GM21717 (cell line): Measurements from ENCODE around the gene MRPS22.
"Not testable (repeated sequence)": the region's sequence is repeated elsewhere in the genome, so short reads cannot be mapped to it uniquely, and the experiment has no call there.

Experiments
- ATAC-seq: cut with Tn5 transposase; IDR thresholded peaks from one replicate; pipeline ENCODE4 v1.9.1; 2021; ENCODE audit warnings: mild to moderate bottlenecking, moderate library complexity; ENCODE audit not compliant: unreplicated experiment

Gene MRPS22

DNA sequence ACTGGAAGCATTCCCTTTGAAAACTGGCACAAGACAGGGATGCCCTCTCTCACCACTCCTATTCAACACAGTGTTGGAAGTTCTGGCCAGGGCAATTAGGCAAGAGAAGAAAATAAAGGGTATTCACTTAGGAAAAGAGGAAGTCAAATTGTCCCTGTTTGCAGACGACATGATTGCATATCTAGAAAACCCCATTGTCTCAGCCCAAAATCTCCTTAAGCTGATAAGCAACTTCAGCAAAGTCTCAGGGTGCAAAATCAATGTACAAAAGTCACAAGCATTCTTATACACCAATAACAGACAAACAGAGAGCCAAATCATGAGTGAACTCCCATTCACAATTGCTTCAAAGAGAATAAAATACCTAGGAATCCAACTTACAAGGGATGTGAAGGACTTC is 9.1 kb upstream of the MRPS22 start:
- not testable (repeated sequence) for ATAC-seq

DNA sequence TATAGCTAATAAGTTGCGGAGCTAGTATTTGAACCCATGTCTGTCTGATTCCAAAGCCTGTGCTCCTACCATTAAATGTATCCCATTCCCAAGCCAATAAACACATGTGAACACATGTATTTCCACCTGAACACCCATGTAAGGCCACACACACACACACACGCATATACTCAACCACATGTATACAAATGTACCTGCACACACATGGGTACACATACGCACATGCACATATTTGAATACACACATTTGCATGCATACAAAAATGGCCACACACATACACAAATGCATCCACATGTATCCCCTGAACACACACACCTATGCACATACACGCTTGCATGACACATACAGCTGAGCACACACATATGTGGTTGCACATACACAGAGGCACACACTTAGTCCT is 5.4 kb upstream of the MRPS22 start:
- ATAC-seq, result no peak

DNA sequence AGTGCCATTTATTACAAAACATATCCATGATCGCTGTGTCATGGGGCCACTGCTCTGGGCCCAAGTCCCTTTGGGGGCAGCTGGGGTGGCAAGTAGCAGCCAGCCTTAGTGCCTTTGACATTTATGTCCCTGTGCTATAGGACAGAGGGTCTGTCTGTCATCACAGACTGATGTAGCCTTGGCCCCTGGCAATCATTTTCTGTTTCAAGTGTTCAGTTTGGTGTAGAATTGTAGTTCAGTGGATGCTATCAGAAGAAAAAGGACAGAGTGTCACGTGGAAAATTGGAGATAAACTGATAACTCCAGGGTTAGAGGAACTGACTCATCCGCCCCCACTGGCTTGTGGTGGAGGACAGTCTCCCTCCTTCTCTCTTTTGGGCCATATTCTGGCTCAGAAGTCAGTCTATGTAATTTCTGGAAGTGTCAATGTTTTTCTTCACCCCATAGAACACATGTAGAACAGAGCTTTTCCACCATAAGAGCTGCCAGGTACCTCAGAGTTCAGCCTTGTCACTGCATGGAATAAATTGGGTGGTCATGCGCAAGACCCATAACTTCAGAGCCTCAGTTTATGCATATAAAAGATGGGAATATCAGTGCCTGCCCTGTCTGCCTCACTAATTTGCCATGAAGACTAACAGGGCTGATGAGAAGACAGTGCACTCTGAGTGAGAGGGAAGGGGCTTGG is 4.5 kb upstream of the MRPS22 start:
- ATAC-seq, result no peak

DNA sequence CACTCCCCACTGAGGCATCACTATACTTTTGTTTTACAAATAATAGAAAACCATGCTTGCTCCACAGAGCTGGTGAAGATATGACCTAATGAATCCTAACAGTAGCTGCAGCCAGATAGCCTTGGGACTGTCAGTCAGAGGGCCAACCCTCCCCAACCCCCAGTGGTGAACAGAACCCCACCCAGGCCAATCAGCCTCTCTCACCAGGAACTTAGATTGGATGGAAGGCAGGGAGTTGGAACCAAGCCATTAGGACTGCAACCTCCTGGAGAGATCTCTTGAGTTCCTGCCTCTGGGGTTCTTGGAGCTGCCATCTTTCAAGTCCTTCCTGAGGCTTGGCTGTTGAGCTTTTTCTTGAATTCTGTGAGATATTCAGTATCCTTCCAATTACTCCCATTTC is 3.0 kb upstream of the MRPS22 start:
- ATAC-seq, result no peak

DNA sequence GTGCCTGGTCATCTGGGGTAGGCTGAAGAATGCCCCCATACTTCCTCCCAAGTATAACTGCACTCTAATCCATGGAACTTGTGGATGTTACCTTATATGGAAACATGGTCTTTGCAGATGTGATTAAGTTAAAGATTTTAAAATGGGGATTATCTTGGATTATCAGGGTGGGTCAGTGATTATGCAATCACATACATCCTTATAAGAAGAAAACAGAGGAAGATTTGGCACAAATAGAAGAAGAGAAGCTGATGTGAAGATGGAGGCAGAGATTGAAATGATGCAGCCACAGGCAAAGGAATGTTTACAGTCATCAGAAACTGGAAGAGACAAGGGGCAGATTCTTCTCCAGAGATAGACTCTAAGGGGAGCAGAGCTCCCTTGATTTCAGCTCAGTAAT is 1.8 kb upstream of the MRPS22 start:
- ATAC-seq, result no peak

DNA sequence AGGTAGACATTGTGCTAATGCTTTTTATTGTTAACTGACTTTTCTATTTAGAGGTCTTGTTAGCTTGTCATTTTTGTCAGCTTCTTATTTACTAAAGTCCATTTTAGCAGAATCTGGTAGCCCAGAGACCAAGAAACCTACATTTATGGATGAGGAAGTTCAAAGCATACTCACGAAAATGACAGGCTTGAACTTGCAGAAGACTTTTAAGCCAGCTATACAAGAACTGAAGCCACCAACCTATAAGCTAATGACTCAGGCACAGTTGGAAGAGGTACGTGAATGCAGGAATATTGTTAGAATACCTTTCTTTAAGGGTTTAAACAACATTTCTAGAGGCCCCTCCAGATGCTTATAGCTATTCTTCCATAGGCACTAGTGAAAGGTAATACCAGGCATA is 3.0 kb downstream of the MRPS22 start:
- no peak for ATAC-seq

DNA sequence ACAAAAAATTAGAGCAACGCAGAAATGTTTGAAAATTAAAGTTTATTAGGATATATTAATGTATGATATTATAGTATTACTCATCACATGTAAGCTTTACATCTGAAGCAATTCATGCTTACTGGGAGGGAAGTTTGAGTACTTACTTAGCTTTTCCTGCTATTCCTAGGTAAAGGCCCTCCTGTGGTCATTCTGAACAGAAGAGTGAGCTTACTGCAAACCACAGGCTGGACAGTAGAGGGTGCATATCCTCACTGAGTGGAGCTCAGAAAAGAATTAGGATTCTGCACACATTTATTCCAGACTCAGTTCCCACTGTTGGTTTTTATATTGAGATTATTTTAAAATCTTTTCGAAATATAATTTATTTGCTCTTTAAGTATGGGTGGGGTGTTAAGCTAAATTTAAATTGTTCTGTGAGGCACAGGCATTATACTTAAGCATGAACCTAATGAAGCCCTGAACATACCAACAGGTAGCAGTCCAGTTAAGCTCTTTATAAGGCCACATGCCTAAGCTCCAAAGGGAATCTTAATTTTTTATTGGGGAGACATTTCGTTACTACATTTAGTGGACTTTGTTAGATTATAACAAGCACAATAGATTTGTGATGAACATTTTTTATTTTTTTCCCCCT is 10.2 kb downstream of the MRPS22 start:
- ATAC-seq, result no peak

DNA sequence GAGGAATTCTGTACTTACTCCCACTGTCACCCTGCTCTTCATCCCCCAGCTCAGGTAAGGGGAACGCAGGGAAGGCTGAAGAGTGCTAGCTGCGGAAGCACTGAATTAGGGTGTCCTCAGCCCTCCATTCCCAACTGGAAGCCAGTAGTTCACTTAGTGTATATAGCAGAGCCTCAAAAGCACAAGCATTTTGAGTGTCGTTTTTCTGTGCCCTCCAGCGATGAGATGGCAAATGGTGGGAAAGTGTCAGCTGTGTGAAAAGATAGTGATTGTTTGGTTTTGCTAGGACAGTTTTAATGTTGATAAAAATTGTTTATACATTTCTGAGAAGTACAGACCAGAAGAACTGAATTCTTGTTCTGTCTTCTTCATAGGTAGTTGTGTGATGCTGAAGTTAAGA is 10.8 kb downstream of the MRPS22 start:
- no peak for ATAC-seq

DNA sequence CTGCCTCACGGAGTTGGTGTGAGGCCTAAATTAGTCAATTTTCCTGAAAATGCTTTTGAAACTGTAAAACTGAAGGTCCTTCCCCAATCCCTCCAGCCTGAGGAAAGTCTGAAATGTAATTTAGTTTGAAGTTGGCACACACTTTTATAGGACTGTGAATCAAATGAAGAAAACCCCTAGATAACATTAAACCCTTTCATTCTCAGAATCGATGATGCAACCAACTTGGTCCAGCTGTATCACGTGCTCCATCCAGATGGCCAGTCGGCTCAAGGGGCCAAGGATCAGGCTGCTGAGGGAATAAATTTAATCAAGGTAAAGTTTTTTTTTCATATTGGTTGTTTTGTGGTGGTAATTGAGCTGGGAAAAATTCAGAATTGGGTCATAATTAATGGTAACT is 11.7 kb downstream of the MRPS22 start:
- ATAC-seq, result no peak

DNA sequence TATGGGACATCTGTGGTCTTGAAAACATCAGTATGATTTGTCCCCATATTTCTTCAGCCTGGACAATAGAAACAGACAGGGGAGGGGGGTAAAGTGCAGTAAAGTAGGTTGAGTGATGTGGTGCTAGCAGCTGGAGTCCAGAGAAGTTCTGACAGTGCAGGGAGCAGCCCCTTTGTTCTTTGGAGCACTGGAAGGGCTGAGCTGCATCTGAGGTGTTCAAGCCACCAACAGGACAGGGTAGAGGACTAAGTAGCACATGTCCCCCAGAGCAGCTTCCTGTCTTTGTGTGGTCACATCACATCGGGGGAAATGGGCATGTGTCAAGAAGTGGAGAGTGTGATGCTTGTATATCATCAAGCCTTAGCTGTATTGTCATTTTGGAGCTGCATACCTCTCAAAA is 12.1 kb downstream of the MRPS22 start:
- no peak for ATAC-seq

DNA sequence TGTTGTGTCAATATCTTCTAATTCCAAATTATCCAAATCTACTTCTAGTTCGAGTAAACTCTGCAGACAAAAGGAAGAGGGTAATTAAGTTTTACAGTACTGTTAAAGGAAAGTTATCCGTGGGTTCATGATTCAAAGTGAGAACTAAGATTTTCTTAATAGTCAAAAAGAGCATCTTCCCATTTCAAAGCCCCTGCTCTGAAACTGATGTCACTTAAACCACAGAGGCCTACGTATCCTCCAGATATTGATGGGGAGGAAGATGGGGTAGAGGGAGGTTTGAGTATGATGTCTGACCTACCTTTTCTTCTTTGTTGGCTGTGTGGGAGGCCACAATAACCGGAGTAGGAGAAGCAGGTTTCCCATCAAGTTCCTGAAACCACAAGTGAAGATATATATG is 14.1 kb downstream of the MRPS22 start:
- peak; percentile 49 for ATAC-seq

DNA sequence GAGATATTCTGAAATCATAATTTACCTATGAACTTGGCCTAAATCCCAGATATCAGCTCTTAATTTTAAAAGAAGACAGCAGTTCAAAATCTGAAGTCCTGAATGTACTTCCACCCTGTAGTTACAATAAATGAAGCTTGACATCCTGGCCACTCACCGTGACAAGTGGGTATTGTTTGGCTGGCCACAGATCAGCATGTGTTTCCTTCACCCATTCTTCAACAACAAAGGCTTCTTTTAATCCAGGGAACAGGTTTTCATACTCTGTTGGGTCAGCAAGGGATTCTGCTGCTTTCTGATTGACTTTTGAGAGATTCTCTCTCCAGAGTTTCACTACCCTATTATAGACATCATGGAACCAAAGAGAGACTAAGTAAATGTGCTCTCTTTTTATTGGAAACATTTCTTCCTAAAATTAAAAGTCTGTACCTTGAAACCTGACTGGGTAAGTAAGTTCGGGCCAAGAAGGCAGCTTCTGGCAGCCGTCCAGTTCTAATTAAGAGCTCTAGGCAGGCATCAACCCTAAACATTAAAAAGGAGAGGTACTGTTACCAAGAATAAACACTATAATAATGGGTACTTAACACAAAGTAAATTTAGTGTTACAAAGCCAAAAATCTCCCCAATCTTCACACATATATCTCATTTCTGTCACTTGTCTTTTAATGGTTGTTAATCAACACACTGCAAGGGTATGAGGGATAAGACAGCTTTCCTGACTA is 15.2 kb downstream of the MRPS22 start:
- ATAC-seq, result no peak

DNA sequence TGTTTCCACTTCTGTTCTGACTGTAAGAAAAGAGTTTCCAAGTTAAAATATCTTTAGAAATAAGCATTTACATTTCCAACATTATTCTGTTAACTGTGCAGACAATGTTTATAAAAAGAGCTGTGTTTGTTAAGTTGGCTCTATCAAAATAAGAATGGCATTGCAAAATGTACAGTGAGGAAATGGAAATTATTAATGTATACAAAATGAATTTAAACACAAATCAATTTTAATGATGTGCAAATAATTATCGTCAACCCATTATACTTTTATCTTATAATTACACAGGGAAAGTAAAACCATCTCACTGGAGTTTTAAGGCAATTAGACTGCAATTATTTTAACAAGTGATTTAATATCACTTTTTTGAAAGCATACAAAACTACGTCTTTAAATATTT is 17.5 kb downstream of the MRPS22 start:
- no peak for ATAC-seq

DNA sequence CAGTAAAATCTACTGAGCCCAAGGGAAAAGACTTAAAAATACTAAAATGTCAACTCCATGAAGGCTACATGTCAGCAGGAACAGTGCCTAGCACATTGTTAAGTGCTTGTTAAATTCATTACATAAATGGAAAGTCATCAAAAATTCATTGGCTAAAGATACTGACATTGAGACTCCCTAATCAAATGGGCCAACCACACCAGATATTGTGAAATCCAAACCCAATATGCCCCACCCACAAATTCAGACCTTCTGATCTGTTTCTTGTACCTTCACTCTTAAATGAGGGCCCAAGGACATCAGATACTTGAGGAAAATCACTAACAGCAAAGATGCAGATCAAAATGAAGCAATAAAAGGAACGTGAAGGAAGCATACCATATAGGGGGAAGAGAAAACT is 20.7 kb downstream of the MRPS22 start:
- no peak for ATAC-seq

DNA sequence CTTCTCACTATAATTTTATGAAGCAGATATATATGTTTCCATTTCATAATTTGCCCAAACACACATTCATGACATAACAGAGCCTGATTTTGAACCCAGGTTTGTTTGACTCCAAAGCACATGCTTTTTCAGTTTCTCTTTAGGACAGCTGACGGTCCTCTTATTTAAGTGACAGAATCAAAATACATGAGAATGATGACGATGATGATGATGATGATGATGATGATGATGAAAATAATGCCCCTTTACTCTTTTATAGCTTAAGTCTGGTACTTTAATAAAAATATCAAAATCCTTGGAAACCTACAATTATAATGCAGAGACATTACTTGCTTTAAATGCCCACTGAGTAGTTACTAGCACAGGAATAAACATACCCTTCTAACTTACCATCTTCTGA is 30.3 kb downstream of the MRPS22 start:
- no peak for ATAC-seq

DNA sequence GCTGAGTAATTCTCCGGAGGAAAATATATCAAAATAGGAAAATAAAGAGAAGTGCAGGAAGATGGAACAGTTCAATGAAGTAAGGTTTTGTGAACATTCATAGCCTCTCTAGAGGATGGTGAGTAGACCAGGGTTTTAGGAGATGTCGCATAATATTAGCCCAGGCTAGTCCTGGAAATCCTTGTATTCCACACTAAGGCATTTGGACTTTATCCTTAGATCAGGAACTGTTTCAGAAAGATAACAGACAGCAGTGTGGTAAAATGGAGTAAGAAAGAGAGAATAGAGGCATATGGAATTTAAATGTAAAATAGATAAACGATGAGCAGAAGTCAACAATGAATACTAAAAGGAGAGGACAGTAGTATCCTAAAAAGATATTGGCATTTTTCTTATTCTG is 33.6 kb downstream of the MRPS22 start:
- ATAC-seq, result no peak

DNA sequence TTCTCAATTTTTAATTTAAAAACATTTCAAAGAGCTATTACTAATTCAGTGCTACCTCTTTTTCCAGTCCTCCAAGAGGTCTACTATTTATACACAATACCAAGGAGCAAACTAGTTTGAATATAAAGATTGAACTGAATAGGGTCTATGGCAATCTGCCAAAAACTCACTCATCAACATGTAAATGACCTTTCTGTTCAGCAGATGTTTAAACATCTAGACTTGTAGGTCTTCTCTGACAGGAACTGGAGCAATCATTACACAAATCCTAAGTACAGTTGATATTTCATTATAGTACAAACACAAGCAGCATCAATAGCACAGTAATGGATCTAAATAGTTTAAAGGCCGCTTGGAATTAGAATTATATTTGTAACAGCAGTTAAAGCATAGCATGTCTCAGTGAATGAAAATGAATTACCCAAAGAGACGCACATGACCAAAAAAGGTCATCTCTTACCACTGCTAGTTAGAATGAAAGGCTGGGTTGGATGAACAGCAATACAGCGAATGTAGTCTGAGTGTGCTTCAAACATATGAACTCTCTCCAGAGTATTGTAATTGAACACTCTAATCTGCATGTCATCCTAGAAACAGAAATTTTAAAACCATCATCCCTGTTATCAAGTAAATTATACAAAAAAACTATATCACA is 34.9 kb downstream of the MRPS22 start:
- ATAC-seq, result no peak

DNA sequence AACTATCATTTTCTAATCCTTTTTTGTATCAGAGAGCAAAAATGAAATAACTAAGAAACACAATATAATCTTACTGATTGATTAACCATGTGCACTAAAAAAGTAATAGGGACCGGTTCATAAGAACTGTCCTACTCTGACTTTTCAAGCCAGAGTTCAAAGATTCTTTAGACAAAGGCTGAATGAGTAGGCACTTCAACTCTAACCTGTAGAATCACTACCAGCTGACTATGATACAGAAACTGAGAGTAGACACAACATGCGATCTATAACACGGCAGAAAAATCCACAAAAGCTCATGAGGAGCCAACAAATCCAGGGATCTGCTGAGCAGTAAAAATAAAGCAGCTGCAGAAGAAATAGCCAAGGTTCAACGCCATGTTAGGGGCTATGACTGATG is 36.8 kb downstream of the MRPS22 start:
- ATAC-seq, result no peak

DNA sequence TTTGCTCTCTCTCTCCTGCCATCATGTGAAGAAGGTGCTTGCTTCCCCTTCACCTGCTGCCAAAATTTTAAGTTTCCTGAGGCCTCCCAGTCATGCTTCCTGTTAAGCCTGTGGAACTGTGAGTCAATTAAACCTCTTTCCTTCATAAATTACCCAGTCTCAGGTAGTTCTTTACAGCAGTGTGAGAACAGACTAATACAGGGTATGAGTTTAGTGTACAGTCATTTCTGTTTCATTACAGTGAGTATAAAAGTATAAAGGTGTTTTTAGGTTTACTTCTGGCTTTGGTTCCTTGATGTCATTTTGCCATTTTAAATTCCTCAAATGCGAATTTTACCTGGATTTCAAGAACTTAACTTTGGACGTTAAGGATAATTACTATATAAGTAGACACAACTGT is 38.5 kb downstream of the MRPS22 start:
- not testable (repeated sequence) for ATAC-seq

DNA sequence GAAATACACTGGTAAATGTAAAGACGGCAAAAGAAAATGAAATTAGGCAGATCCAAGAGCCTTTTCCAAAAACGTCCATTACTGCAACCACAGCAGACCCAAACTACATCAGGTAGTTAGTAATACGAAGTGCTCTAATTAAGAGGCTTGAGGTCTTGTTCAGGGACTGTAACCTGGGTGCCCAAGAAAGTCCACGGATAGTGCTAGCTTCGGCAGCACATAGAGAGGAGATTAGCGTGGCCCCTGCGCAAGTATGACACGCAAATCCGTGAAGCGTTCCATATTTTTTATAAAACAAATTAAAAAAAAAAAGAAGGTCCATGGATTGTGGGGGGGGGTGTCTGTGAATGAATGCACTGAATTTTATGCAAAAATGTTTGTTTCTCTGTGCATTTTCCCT is 44.3 kb downstream of the MRPS22 start:
- ATAC-seq, result no peak

DNA sequence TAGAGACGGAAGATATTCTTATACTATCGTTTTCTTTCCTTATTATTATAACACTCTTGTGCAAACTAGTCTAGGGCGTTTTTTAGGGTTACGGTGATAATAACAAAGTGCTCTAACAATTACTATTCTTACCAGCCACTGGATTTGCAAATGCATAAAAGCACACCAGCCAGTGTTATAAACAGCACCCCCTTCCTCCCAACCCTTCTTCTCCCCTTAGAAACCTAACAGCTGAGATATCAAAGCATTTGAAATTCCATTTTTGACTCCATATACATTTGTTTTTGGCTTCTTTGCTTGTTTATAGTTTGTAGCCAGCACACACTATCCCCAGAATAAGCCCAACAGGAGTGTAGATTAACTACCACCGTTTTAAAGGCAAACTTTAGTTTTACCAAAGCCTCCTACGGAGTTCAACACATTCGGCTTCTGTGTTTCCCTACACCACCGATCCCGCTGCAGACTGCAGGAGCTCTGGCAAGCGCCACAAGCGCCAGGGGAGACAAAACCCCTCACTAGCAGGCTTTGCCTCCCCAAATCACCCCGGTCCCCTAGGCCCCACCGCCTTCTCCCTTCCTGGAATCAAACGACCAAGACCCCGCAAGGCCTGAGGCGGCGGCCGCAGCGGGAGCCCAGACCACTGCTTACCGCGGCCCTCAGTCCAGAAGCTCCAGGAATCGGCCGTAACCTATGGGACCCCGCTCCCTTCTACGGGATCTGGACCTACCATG is 45.2 kb downstream of the MRPS22 start:
- peak; percentile 31 for ATAC-seq
